Neural progenitor cell (in vitro differentiated cells): ENCODE data around the gene SMOC2. TPM values are rescaled to one million over a fixed set of nuclear protein-coding genes. Genes with fewer than 3 reads are reported as not detected.
A peak's percentile ranks its signal among the peaks of the same experiment; 100 is the strongest.
"Not testable (repeated sequence)": the region's sequence is repeated elsewhere in the genome, so short reads cannot be mapped to it uniquely, and the experiment has no call there.

Source experiments
- DNase-seq: peaks from one replicate; pipeline ENCODE4 v3.0.0-alpha.2; 2016; ENCODE audit warnings: low spot score
- H2AFZ ChIP-seq: fragments of 200-600 bp; sonication (generic); replicated peaks from 2 replicates; pipeline ENCODE4 v1.6.1; 2016; ENCODE audit warnings: antibody characterized with exemption
- H3F3A ChIP-seq: fragments of 200-600 bp; sonication (generic); 2 replicates; pipeline ENCODE4 v1.6.1; 2016; ENCODE audit warnings: antibody characterized with exemption, low read depth
- H3K27ac ChIP-seq: fragments of 200-600 bp; sonication (generic); 2 replicates; pipeline ENCODE4 v1.5.1; 2016; ENCODE audit warnings: mild to moderate bottlenecking
- H3K27me3 ChIP-seq: fragments of 200-600 bp; sonication (generic); 2 replicates; pipeline ENCODE4 v1.6.1; 2016; ENCODE audit warnings: mild to moderate bottlenecking, moderate library complexity
- H3K36me3 ChIP-seq: fragments of 200-600 bp; sonication (generic); 2 replicates; pipeline ENCODE4 v1.5.1; 2016
- H3K4me1 ChIP-seq: fragments of 200-600 bp; sonication (generic); 2 replicates; pipeline ENCODE4 v1.6.1; 2016; ENCODE audit warnings: mixed run types
- H3K4me2 ChIP-seq: fragments of 200-600 bp; sonication (generic); 2 replicates; pipeline ENCODE4 v1.6.1; 2016
- H3K4me3 ChIP-seq: fragments of 200-600 bp; sonication (generic); 2 replicates; pipeline ENCODE4 v1.5.1; 2016
- H3K79me2 ChIP-seq: fragments of 200-600 bp; sonication (generic); 2 replicates; pipeline ENCODE4 v1.6.1; 2016; ENCODE audit warnings: low read depth
- H3K9ac ChIP-seq: fragments of 200-600 bp; sonication (generic); 2 replicates; pipeline ENCODE4 v1.6.1; 2016
- H3K9me3 ChIP-seq: fragments of 200-600 bp; sonication (generic); 2 replicates; pipeline ENCODE4 v1.5.1; 2016; ENCODE audit warnings: low read depth
- H4K20me1 ChIP-seq: fragments of 200-600 bp; sonication (generic); 2 replicates; pipeline ENCODE4 v1.6.1; 2016; ENCODE audit warnings: low read depth
- H3K27ac Mint-ChIP-seq: 3 replicates; pipeline ENCODE4 v1.8.0; 2021; ENCODE audit warnings: mixed read lengths
- H3K27me3 Mint-ChIP-seq: 2 replicates; pipeline ENCODE4 v1.8.0; 2022; ENCODE audit warnings: low read depth, mild to moderate bottlenecking, inconsistent platforms, moderate library complexity, mixed read lengths; ENCODE audit not compliant: insufficient read depth
- H3K36me3 Mint-ChIP-seq: 3 replicates; pipeline ENCODE4 v1.8.0; 2021; ENCODE audit warnings: mixed read lengths
- H3K4me1 Mint-ChIP-seq: 3 replicates; pipeline ENCODE4 v1.8.0; 2021; ENCODE audit warnings: mixed read lengths
- H3K4me3 Mint-ChIP-seq: 3 replicates; pipeline ENCODE4 v1.8.0; 2021; ENCODE audit warnings: mild to moderate bottlenecking, moderate library complexity, mixed read lengths
- H3K9me3 Mint-ChIP-seq: 3 replicates; pipeline ENCODE4 v1.8.0; 2020; ENCODE audit warnings: mixed read lengths
- CTCF ChIP-seq: fragments of 200-600 bp; sonication (generic); IDR thresholded peaks from 2 replicates; pipeline ENCODE4 v1.5.1; 2017; ENCODE audit warnings: antibody characterized with exemption, mild to moderate bottlenecking
- EZH2 ChIP-seq: fragments of 200-600 bp; sonication (generic); IDR thresholded peaks from 2 replicates; pipeline ENCODE4 v1.6.1; 2017; ENCODE audit warnings: antibody characterized with exemption, mild to moderate bottlenecking, moderate library complexity
- EZH2phosphoT487 ChIP-seq: fragments of 200-600 bp; sonication (generic); IDR thresholded peaks from 2 replicates; pipeline ENCODE4 v1.6.1; 2017; ENCODE audit warnings: antibody characterized with exemption
- total RNA-seq: library from RNA; depleted of rRNA; stranded (reverse); fragments of >200 nt; gene quantifications from 2 replicates; pipeline ENCODE4 v1.2.3, GENCODE V29; 2015; ENCODE audit warnings: low replicate concordance

The SMOC2 gene
- total RNA-seq, 1 donor from 2014 or later: 0.75 TPM

- no peaks in the 10 kb centered on the region for H3K79me2 ChIP-seq
- H3K27ac ChIP-seq: no peak overlapping the region
- H3K27ac Mint-ChIP-seq: no peak overlapping the region
- no peak overlapping the region for H3K4me3 Mint-ChIP-seq
- H2AFZ ChIP-seq: no peak overlapping the region
- H3K9me3 Mint-ChIP-seq: peaks cover 12% of the 10 kb centered on the region
- H4K20me1 ChIP-seq: no peaks in the 10 kb centered on the region
- no peaks in the 10 kb centered on the region for H3F3A ChIP-seq
- H3K27me3 Mint-ChIP-seq: peaks cover 4% of the 10 kb centered on the region
- no peaks in the 10 kb centered on the region for H3K27me3 ChIP-seq
- H3K9me3 ChIP-seq: no peaks in the 10 kb centered on the region
- no peak overlapping the region for H3K4me2 ChIP-seq
- H3K36me3 ChIP-seq: no peaks in the 10 kb centered on the region
- TF ChIP-seq EZH2 (no peak), CTCF (no peak), EZH2phosphoT487 (no peak)
- peaks cover 1% of the 10 kb centered on the region for H3K36me3 Mint-ChIP-seq
- no peak for DNase-seq
- H3K4me1 Mint-ChIP-seq: peaks cover 12% of the 10 kb centered on the region
- no peak overlapping the region for H3K9ac ChIP-seq
- no peaks in the 10 kb centered on the region for H3K4me1 ChIP-seq
- H3K4me3 ChIP-seq: no peak overlapping the region
These were observed 259.9 kb downstream of the SMOC2 start for GRCh38 chr6:168700880-168701279.

GRCh38 chr6:168703990-168704389, 263.0 kb downstream of the SMOC2 start:
- Histone ChIP-seq H3K9ac (no peak overlapping the region), H3K27me3 (no peaks in the 10 kb centered on the region), H2AFZ (no peak overlapping the region), H3K79me2 (no peaks in the 10 kb centered on the region), H3F3A (no peaks in the 10 kb centered on the region), H3K9me3 (no peaks in the 10 kb centered on the region), H3K4me3 (no peak overlapping the region), H3K4me2 (no peak overlapping the region), H3K36me3 (no peaks in the 10 kb centered on the region), H3K4me1 (no peaks in the 10 kb centered on the region), H4K20me1 (no peaks in the 10 kb centered on the region), H3K27ac (no peak overlapping the region)
- H3K9me3 Mint-ChIP-seq: peaks cover 15% of the 10 kb centered on the region
- peaks cover 3% of the 10 kb centered on the region for H3K27me3 Mint-ChIP-seq
- peaks cover 19% of the 10 kb centered on the region for H3K4me1 Mint-ChIP-seq
- no peak overlapping the region for H3K4me3 Mint-ChIP-seq
- DNase-seq: no peak
- H3K36me3 Mint-ChIP-seq: peaks cover 3% of the 10 kb centered on the region
- TF ChIP-seq EZH2: no peak
- no peak for TF ChIP-seq EZH2phosphoT487
- TF ChIP-seq CTCF: no peak
- H3K27ac Mint-ChIP-seq: no peak overlapping the region

- TF ChIP-seq CTCF: no peak
- no peak for TF ChIP-seq EZH2
- TF ChIP-seq EZH2phosphoT487: no peak
- H3F3A ChIP-seq: no peaks in the 10 kb centered on the region
- no peaks in the 10 kb centered on the region for H3K79me2 ChIP-seq
- no peak overlapping the region for H3K4me3 ChIP-seq
- H3K9ac ChIP-seq: no peak overlapping the region
- no peaks in the 10 kb centered on the region for H4K20me1 ChIP-seq
- no peaks in the 10 kb centered on the region for H3K9me3 ChIP-seq
- no peaks in the 10 kb centered on the region for H3K27me3 ChIP-seq
- H3K4me1 Mint-ChIP-seq: peaks cover 19% of the 10 kb centered on the region
- no peak overlapping the region for H3K4me3 Mint-ChIP-seq
- no peak overlapping the region for H2AFZ ChIP-seq
- no peak overlapping the region for H3K27ac Mint-ChIP-seq
- peaks cover 2% of the 10 kb centered on the region for H3K27me3 Mint-ChIP-seq
- peaks cover 15% of the 10 kb centered on the region for H3K9me3 Mint-ChIP-seq
- peaks cover 3% of the 10 kb centered on the region for H3K36me3 Mint-ChIP-seq
- no peak for DNase-seq
- no peaks in the 10 kb centered on the region for H3K4me1 ChIP-seq
- no peak overlapping the region for H3K4me2 ChIP-seq
- H3K36me3 ChIP-seq: no peaks in the 10 kb centered on the region
- H3K27ac ChIP-seq: no peak overlapping the region
These were observed 263.7 kb downstream of the SMOC2 start for GRCh38 chr6:168704678-168705077.

- H2AFZ ChIP-seq, DNase-seq, H3K4me1 ChIP-seq, H3K4me3 ChIP-seq, H4K20me1 ChIP-seq, H3K9ac ChIP-seq, H3K27me3 Mint-ChIP-seq, H3K27ac ChIP-seq, H3K27ac Mint-ChIP-seq, H3K36me3 ChIP-seq, H3K36me3 Mint-ChIP-seq, H3K4me2 ChIP-seq, H3K27me3 ChIP-seq, H3F3A ChIP-seq, H3K9me3 ChIP-seq, H3K79me2 ChIP-seq: not testable (repeated sequence)
- peaks cover 21% of the 10 kb centered on the region for H3K4me1 Mint-ChIP-seq
- peak overlapping the region; percentile 46 for H3K4me3 Mint-ChIP-seq
- peaks cover 15% of the 10 kb centered on the region for H3K9me3 Mint-ChIP-seq
These were observed 264.3 kb downstream of the SMOC2 start for GRCh38 chr6:168705271-168705670.
